Hepatocyte (in vitro differentiated cells): ENCODE results near the gene REEP6. TPM values are rescaled to one million over a fixed set of nuclear protein-coding genes. Genes with fewer than 3 reads are reported as not detected.
"Not testable (repeated sequence)": the region's sequence is repeated elsewhere in the genome, so short reads cannot be mapped to it uniquely, and the experiment has no call there.

Source experiments
- DNase-seq: peaks from one replicate; pipeline ENCODE4 v3.0.0-alpha.2; 2016; ENCODE audit warnings: low spot score
- H2AFZ ChIP-seq: fragments of 200-600 bp; sonication (generic); 2 replicates; pipeline ENCODE4 v1.6.0; 2016; ENCODE audit warnings: antibody characterized with exemption, mild to moderate bottlenecking
- H3K27ac ChIP-seq: fragments of 200-600 bp; sonication (generic); 2 replicates; pipeline ENCODE4 v1.5.1; 2016; ENCODE audit warnings: mild to moderate bottlenecking
- H3K27me3 ChIP-seq: fragments of 200-600 bp; sonication (generic); 2 replicates; pipeline ENCODE4 v1.6.1; 2016
- H3K36me3 ChIP-seq: fragments of 200-600 bp; sonication (generic); replicated peaks from 2 replicates; pipeline ENCODE4 v1.5.1; 2016; ENCODE audit warnings: low read depth; ENCODE audit not compliant: insufficient read depth
- H3K4me1 ChIP-seq: fragments of 200-600 bp; sonication (generic); 2 replicates; pipeline ENCODE4 v1.5.1; 2016; ENCODE audit warnings: mild to moderate bottlenecking, moderate library complexity; ENCODE audit not compliant: insufficient read depth
- H3K4me2 ChIP-seq: fragments of 200-600 bp; sonication (generic); 2 replicates; pipeline ENCODE4 v1.6.0; 2016
- H3K4me3 ChIP-seq: fragments of 200-600 bp; sonication (generic); 2 replicates; pipeline ENCODE4 v1.5.1; 2016; ENCODE audit warnings: mild to moderate bottlenecking
- H3K79me2 ChIP-seq: fragments of 200-600 bp; sonication (generic); 2 replicates; pipeline ENCODE4 v1.6.0; 2017; ENCODE audit warnings: mild to moderate bottlenecking
- H3K9me2 ChIP-seq: fragments of 200-600 bp; sonication (generic); replicated peaks from 2 replicates; pipeline ENCODE4 v1.6.0; 2017; ENCODE audit warnings: mild to moderate bottlenecking; ENCODE audit not compliant: insufficient read depth
- H3K9me3 ChIP-seq: fragments of 200-600 bp; sonication (generic); 2 replicates; pipeline ENCODE4 v1.5.1; 2016; ENCODE audit warnings: low read depth, mild to moderate bottlenecking
- H4K20me1 ChIP-seq: fragments of 200-600 bp; sonication (generic); 2 replicates; pipeline ENCODE4 v1.6.0; 2016; ENCODE audit warnings: mild to moderate bottlenecking; ENCODE audit not compliant: insufficient read depth, poor library complexity, severe bottlenecking
- EZH2 ChIP-seq: fragments of 200-600 bp; sonication (generic); IDR thresholded peaks from 2 replicates; pipeline ENCODE4 v1.6.1; 2016; ENCODE audit warnings: antibody characterized with exemption, mild to moderate bottlenecking, borderline replicate concordance
- EZH2phosphoT487 ChIP-seq: fragments of 200-600 bp; sonication (generic); IDR thresholded peaks from one replicate; pipeline ENCODE4 v1.6.1; 2018; ENCODE audit warnings: antibody characterized with exemption, mild to moderate bottlenecking, low read depth, moderate library complexity; ENCODE audit not compliant: unreplicated experiment, severe bottlenecking
- WGBS: methylation state at CpG from one replicate; pipeline ENCODE4 v1.1.6; 2016; ENCODE audit warnings: low lambda C conversion rate; ENCODE audit errors: missing lambda C conversion rate; 5-methylcytosine and 5-hydroxymethylcytosine counted together
- polyA plus RNA-seq: library from polyadenylated mRNA; unstranded; fragments of >200 nt; fragmentation: Nextera tagmentation; extraction: Ambion mirVana; gene quantifications from 2 replicates; pipeline ENCODE4 v1.2.1, GENCODE V29; 2016
- total RNA-seq: library from RNA; depleted of rRNA; stranded (reverse); fragments of >200 nt; gene quantifications from 2 replicates; pipeline ENCODE4 v1.2.3, GENCODE V29; 2014
- TF ChIP-seq, protein P1 (sequence below): fragments of 200-600 bp; sonication (generic); IDR thresholded peaks from 2 replicates; pipeline ENCODE4 v1.5.1; 2016; ENCODE audit warnings: antibody characterized with exemption, mild to moderate bottlenecking; ENCODE audit not compliant: poor library complexity

Gene REEP6
- total and polyA plus RNA-seq, 2 experiments from 2014 or later = 88.9 to 218 TPM

DNA sequence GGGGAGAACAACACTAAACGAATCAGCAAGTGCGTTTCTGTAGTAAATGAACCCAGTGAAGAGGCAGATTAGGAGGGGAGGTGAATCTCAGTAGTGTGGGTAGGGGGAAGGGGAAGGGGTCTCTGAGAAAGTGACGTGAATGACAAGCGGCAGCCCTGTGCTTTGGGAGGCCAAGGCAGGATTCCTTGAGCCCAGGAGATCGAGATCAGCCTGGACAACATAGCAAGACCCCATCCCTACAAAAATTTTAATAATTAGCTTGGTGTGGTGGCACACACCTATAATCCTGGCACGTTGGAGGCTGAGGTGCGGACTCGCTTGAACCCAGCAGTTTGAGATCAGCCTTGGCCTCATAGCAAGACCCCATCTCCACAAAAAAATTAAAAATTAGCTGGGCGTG, 41.0 kb downstream of the REEP6 start:
- no peaks in the 10 kb centered on the region for H3K9me3 ChIP-seq
- no peaks in the 10 kb centered on the region for H3K4me1 ChIP-seq
- H4K20me1 ChIP-seq = no peaks in the 10 kb centered on the region
- DNase-seq = no peak
- H3K36me3 ChIP-seq = no peaks in the 10 kb centered on the region
- H3K27me3 ChIP-seq = no peaks in the 10 kb centered on the region
- no peaks in the 10 kb centered on the region for H3K79me2 ChIP-seq
- no peak overlapping the region for H3K27ac ChIP-seq
- H3K4me2 ChIP-seq = no peak overlapping the region
- TF ChIP-seq EZH2phosphoT487 (no peak), EZH2 (no peak)
- TF ChIP-seq, protein P1, sequence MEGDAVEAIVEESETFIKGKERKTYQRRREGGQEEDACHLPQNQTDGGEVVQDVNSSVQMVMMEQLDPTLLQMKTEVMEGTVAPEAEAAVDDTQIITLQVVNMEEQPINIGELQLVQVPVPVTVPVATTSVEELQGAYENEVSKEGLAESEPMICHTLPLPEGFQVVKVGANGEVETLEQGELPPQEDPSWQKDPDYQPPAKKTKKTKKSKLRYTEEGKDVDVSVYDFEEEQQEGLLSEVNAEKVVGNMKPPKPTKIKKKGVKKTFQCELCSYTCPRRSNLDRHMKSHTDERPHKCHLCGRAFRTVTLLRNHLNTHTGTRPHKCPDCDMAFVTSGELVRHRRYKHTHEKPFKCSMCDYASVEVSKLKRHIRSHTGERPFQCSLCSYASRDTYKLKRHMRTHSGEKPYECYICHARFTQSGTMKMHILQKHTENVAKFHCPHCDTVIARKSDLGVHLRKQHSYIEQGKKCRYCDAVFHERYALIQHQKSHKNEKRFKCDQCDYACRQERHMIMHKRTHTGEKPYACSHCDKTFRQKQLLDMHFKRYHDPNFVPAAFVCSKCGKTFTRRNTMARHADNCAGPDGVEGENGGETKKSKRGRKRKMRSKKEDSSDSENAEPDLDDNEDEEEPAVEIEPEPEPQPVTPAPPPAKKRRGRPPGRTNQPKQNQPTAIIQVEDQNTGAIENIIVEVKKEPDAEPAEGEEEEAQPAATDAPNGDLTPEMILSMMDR = no peak
- WGBS = 94% methylated on average over 9 of the region's 9 CpGs
- no peak overlapping the region for H3K4me3 ChIP-seq
- no peak overlapping the region for H2AFZ ChIP-seq
- H3K9me2 ChIP-seq = no peaks in the 10 kb centered on the region

DNA sequence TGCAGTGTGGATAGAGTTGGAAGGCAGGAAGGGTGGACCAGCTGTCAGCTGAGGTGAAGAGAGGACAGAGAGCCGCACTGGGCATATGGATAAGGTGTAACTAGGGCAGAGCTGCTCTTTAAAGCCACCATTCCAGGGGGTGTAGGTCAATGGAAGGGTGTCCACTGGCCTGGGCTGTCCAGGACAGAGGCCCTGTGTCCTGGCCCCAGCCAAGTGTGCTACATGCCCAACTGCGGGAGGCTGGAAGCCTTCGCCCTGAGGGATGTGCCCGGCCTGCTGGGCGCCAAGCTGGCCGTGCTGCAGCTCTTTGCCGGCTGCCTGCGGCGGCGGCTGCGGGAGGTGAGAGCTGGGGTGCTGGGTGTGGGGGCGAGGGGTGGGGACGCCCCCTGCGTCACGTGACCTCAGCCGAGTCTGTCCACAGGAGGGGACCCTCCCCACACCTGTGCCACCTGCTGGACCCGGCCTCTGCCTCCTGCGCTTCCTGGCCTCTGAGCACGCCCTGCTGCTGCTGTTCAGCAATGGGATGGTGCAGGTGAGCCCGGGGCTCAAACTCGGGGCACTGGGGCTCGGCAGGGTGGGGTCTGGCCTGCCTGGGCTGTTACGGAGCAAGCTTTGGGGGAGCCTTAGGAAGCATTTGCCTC, 42.6 kb downstream of the REEP6 start:
- H3K4me1 ChIP-seq = no peaks in the 10 kb centered on the region
- no peak overlapping the region for H3K4me3 ChIP-seq
- TF ChIP-seq EZH2phosphoT487 (no peak), EZH2 (no peak)
- TF ChIP-seq, protein P1 = no peak
- no peaks in the 10 kb centered on the region for H3K27me3 ChIP-seq
- H3K9me3 ChIP-seq = no peaks in the 10 kb centered on the region
- H3K79me2 ChIP-seq = no peaks in the 10 kb centered on the region
- DNase-seq = no peak
- no peaks in the 10 kb centered on the region for H3K9me2 ChIP-seq
- H3K4me2 ChIP-seq = no peak overlapping the region
- H2AFZ ChIP-seq = no peak overlapping the region
- no peaks in the 10 kb centered on the region for H3K36me3 ChIP-seq
- H3K27ac ChIP-seq = no peak overlapping the region
- 83% methylated on average over 17 of the region's 23 CpGs for WGBS
- no peaks in the 10 kb centered on the region for H4K20me1 ChIP-seq

DNA sequence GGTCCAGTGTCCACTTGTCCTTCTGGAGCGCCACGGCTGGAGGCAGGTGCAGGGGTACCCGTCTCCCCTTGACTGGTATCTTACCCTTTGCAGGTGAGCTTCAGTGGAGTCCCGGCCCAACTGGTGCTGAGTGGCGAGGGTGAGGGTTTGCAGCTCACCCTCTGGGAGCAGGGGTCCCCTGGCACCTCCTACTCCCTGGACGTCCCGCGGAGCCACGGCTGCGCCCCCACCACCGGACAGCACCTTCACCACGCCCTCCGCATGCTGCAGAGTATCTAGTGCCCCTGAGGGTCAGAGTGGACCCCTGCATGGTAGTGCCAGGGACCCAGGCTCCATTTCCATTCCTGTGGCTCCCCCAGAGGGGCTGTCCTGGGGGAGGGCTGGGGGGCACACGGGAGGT, 44.0 kb downstream of the REEP6 start:
- no peak overlapping the region for H3K27ac ChIP-seq
- H3K36me3 ChIP-seq = no peaks in the 10 kb centered on the region
- DNase-seq = no peak
- no peaks in the 10 kb centered on the region for H4K20me1 ChIP-seq
- no peaks in the 10 kb centered on the region for H3K27me3 ChIP-seq
- TF ChIP-seq EZH2phosphoT487 (no peak), EZH2 (no peak)
- TF ChIP-seq, protein P1 = no peak
- no peak overlapping the region for H3K4me2 ChIP-seq
- H2AFZ ChIP-seq = no peak overlapping the region
- no peaks in the 10 kb centered on the region for H3K79me2 ChIP-seq
- 83% methylated on average over 14 of the region's 14 CpGs for WGBS
- peaks cover 4% of the 10 kb centered on the region for H3K4me1 ChIP-seq
- H3K9me2 ChIP-seq = no peaks in the 10 kb centered on the region
- no peaks in the 10 kb centered on the region for H3K9me3 ChIP-seq
- no peak overlapping the region for H3K4me3 ChIP-seq

DNA sequence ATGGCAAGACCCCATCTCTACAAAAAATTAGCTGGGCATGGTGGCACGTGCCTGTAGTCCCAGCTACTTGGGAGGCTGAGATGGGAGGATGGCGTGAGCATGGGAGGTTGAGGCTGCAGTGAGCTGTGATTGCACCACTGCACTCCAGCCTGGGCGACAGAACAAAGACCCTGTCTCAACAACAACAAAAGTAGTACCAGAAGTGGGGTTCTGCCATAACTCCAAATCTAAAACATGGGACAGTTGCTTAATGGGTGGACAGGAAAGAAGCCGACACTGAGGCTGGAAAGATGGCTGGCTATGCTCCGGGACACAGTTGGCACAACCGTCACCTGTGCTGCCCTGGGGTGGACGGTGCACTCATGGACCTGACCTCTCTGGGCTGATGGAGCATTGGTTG, 44.7 kb downstream of the REEP6 start:
- not testable (repeated sequence) for H3K27ac ChIP-seq, H3K36me3 ChIP-seq, H4K20me1 ChIP-seq, H2AFZ ChIP-seq, H3K9me3 ChIP-seq, H3K27me3 ChIP-seq, H3K9me2 ChIP-seq, H3K4me2 ChIP-seq, H3K4me3 ChIP-seq, H3K79me2 ChIP-seq, DNase-seq, H3K4me1 ChIP-seq
- 95% methylated on average over 7 of the region's 7 CpGs for WGBS
